Adrenal gland (tissue), 12 donors: ENCODE data around the gene AHRR. TPM values are rescaled to one million over a fixed set of nuclear protein-coding genes. Genes with fewer than 3 reads are reported as not detected.

Experiments used
- DNase-seq, 7 donors: peaks; one replicate each; pipeline ENCODE4 v3.0.0-alpha.2; 2019 to 2020
- H3K27ac ChIP-seq, 5 donors: fragments of 200-600 bp; sonication (generic) in 4 of 5; 1 replicate in 3 of 5; 2 replicates in 2 of 5; pipeline versions ENCODE4 v1.5.1 to v1.8.0; 2016 to 2020; ENCODE audit warnings: mild to moderate bottlenecking in 1 of 5
- H3K27me3 ChIP-seq: fragments of 200-600 bp; 2 replicates; pipeline ENCODE4 v1.8.0; 2021
- H3K36me3 ChIP-seq, 2 donors: fragments of 200-600 bp; replicated peaks in 1 of 2; 1 replicate in 1 of 2; 2 replicates in 1 of 2; pipeline versions ENCODE4 v1.5.1 to v1.8.0; 2018 to 2022
- H3K4me1 ChIP-seq, 2 donors: fragments of 200-600 bp; replicated peaks in 1 of 2; 1 replicate in 1 of 2; 2 replicates in 1 of 2; pipeline versions ENCODE4 v1.5.1 to v1.8.0; 2018 to 2021
- H3K4me3 ChIP-seq, 4 donors: fragments of 200-600 bp; sonication (generic) in 3 of 4; one replicate each; pipeline ENCODE4 v1.5.1; 2016 to 2018
- H3K9me3 ChIP-seq, 3 donors: fragments of 200-600 bp; sonication (generic) in 1 of 3; replicated peaks in 1 of 3; 1 replicate in 2 of 3; 2 replicates in 1 of 3; pipeline versions ENCODE4 v1.5.1 to v1.8.0; 2016 to 2021
- CTCF ChIP-seq, 6 experiments: fragments of 450-650 bp in 4 of 6; fragments of 200-600 bp in 2 of 6; sonication (generic) in 1 of 6; IDR thresholded peaks; 1 replicate in 5 of 6; 2 replicates in 1 of 6; pipeline versions ENCODE4 v1.5.1 to v1.8.0; 2016 to 2021; ENCODE audit warnings: antibody characterized with exemption in 6 of 6, mild to moderate bottlenecking in 2 of 6, moderate library complexity in 1 of 6
- POLR2A ChIP-seq, 2 donors: fragments of 450-650 bp; IDR thresholded peaks; one replicate each; pipeline ENCODE4 v1.6.1; 2017; ENCODE audit warnings: antibody characterized with exemption in 2 of 2, mild to moderate bottlenecking in 2 of 2, moderate library complexity in 1 of 2
- WGBS, 4 donors: extraction: QIAGEN DNeasy Blood & Tissue Kit in 2 of 4; methylation state at CpG; one replicate each; pipeline versions ENCODE4 v1.1.5 to v1.1.7; 2013 to 2017; 5-methylcytosine and 5-hydroxymethylcytosine counted together
- intact Hi-C, 2 donors: fragments of 100-400 bp; cut with DNase I; formaldehyde crosslinking; loops; one replicate each; pipeline versions ENCODE4 v1.14.1 to v1.15.0; 2022 to 2023
- polyA plus RNA-seq, 3 donors: library from polyadenylated mRNA; stranded (reverse); fragments of 200-250 nt in 2 of 3; fragments of 350-450 nt in 1 of 3; fragmentation: Illumina TruSeq in 1 of 3; extraction: RNeasy Lipid Tissue Mini Kit (QIAGEN cat#74804) in 1 of 3; gene quantifications; one replicate each; pipeline ENCODE4 v1.2.3, GENCODE V29; 2013 to 2014
- total RNA-seq, 9 donors: library from RNA; depleted of rRNA in 4 of 9; stranded (reverse); fragments of >200 nt in 4 of 9; fragments of 120-200 nt in 1 of 9; fragmentation: NEBNext Ultra II Directional in 1 of 9; extraction: Animal tissue kit (Norgen Biotek cat#: 25700) in 1 of 9; gene quantifications; one replicate each; pipeline versions ENCODE4 v1.1.0 to v1.2.4, GENCODE V29; 2013 to 2023
- donor health status: healthy with polysubstance abuse.
- donor health status: Bipolar disorder and iron deficiency.
- donor health status: DM: yes; HTN: yes; CAD: no.
- donor health status: DM: no; HTN: no; CAD: no.
- donor health status: DM: no; HTN: no; CAD: no.
- donor health status: DM: yes; HTN: yes; CAD: no.

Gene AHRR
- total and polyA plus RNA-seq, 12 donors: 0.17 to 3.6 (median 0.99) TPM

DNA sequence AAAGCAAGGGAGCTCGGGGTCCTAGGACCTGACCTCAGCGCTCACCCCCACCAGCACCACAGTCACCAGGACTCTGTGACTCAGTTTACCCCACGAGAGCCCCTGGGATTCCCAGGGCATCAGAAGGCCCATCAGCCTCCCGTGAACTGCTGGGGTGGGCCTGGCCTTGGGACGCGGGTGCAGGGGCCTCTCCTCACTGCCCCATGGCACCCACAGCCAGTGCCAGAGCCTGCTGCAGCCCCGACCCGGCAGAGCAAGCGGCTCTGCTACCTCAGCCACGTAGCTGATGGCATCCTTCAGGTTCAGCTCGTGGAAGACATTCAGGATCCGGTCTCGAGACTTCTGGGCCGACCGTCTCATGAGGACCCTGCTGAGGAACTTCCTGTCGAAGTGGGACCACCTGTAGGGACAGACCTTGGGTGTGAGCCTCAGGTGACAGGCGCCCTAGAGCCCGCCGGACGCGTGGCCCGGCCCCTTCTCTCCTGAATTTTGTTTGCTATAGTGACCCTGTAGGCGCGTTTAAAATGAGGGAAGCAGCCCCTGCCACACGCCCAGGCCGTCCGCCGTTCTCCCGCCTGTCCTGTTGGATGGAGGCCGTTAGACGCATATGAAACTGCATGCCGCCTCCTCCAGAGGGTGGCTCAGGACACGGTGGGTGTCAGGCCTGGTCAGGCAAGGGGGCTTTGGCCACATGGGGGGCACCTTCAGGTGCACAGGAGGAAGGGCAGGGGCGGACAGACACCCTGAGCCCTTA is 158.2 kb downstream of the AHRR start:
- no peaks in the 10 kb centered on the region for H3K36me3 ChIP-seq
- TF ChIP-seq CTCF (IDR thresholded peaks at IDR 0.05) (no peak), POLR2A (IDR thresholded peaks at IDR 0.05) (no peak)
- WGBS, 4 donors: 70 to 83% (median 77%) methylated on average over 18 to 34 of the region's 34 CpGs
- no peaks in the 10 kb centered on the region for H3K9me3 ChIP-seq
- peaks cover 50% of the 10 kb centered on the region for H3K27me3 ChIP-seq
- no peak overlapping the region for H3K4me3 ChIP-seq
- no peak overlapping the region for H3K27ac ChIP-seq
- peaks cover 2 to 3% of the 10 kb centered on the region in 2 donors for H3K4me1 ChIP-seq
- intact Hi-C loops: loop anchor here in 1 of 2 donors (10.0 kb wide), 1 partner anchor 415 kb away; the partner anchor contains the start of genes BRD9 and TRIP13
- DNase-seq: no peak

- H3K27me3 ChIP-seq: peaks cover 42% of the 10 kb centered on the region
Observed at GRCh38 chr5:481347-481746, 159.8 kb downstream of the AHRR start.

DNA sequence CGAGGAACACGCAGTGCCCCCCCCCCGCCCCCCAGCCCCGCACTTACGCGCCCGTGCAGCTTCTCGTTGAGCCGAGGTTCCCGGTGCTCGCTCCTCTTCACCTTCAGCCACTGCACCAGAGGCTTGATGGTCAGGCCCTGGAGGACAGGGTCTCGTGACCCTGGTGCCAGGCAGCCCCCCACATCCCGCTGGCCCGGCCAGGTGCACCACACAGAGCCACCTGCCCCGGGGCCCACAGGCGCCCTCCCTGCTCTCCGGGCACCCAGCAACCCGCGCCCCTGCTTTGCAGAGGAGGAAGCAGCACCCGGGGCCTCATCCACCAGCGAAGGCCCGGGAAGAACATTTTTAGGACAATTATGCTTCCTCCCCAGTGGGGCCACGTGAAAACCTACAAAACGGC is 160.5 kb downstream of the AHRR start:
- TF ChIP-seq POLR2A (IDR thresholded peaks at IDR 0.05): no peak
- TF ChIP-seq CTCF (IDR thresholded peaks at IDR 0.05): no peak
- Histone ChIP-seq H3K9me3 (no peaks in the 10 kb centered on the region), H3K4me3 (no peak overlapping the region), H3K27me3 (peaks cover 42% of the 10 kb centered on the region), H3K27ac (no peak overlapping the region), H3K36me3 (no peaks in the 10 kb centered on the region), H3K4me1 (no peaks in the 10 kb centered on the region)
- 55 to 87% (median 67%) methylated on average over 7 to 23 of the region's 24 CpGs for WGBS, 4 donors
- DNase-seq: no peak
- intact Hi-C loops: no loop called here

More at GRCh38 chr5:481347-481746, 159.8 kb downstream of the AHRR start:
- WGBS, 4 donors: 84 to 87% (median 86%) methylated on average over 16 to 23 of the region's 23 CpGs
- DNase-seq: no peak
- Histone ChIP-seq H3K36me3 (no peaks in the 10 kb centered on the region), H3K27ac (no peak overlapping the region), H3K4me1 (no peaks in the 10 kb centered on the region), H3K9me3 (no peaks in the 10 kb centered on the region), H3K4me3 (no peak overlapping the region)
- TF ChIP-seq CTCF (IDR thresholded peaks at IDR 0.05): no peak
- TF ChIP-seq POLR2A (IDR thresholded peaks at IDR 0.05): no peak
- intact Hi-C loops: no loop called here

GRCh38 chr5:482506-482905 is 161.0 kb downstream of the AHRR start:
- intact Hi-C loops: no loop called here
- no peaks in the 10 kb centered on the region for H3K4me1 ChIP-seq
- no peak overlapping the region for H3K27ac ChIP-seq
- no peak for TF ChIP-seq CTCF (IDR thresholded peaks at IDR 0.05)
- TF ChIP-seq POLR2A (IDR thresholded peaks at IDR 0.05): no peak
- peaks cover 42% of the 10 kb centered on the region for H3K27me3 ChIP-seq
- no peaks in the 10 kb centered on the region for H3K9me3 ChIP-seq
- no peak for DNase-seq
- no peak overlapping the region for H3K4me3 ChIP-seq
- 92 to 98% (median 94%) methylated on average over 9 to 27 of the region's 27 CpGs for WGBS, 4 donors
- no peaks in the 10 kb centered on the region for H3K36me3 ChIP-seq
